Measurements from ENCODE around the gene DGLUCY. TPM values are rescaled to one million over a fixed set of nuclear protein-coding genes. Genes with fewer than 3 reads are reported as not detected.

The DGLUCY gene
- total RNA-seq, 1 experiment from 2014 or later, result 67.0 TPM

GRCh38 chr14:91253795-91254323 is 140.0 kb downstream of the DGLUCY start:
- POLR2A ChIA-PET, result no interaction called here
- intact Hi-C loops (cut with micrococcal nuclease), result no loop called here

DNA sequence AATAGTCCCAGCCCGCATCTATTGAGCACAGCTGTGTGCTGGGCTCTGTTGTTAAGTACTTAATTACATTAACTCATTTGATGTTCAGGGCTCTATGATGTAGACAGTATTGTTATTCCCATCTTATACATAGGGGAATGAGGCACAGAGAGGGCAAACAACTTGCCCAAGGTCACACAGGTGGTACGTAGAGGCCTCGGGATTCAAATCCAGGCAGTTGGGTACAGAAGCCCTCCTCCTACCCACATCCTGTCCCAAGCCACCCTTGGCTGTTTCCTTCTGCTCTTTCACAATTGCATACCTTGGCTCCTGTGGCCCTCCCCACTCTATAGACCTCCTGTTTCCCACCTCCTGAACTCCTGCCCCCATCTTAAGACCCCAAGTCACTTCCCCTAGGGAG is 140.6 kb downstream of the DGLUCY start:
- ChIA-PET RAD21 (ENCODE audit: low non-redundant PET in 1 of 2, low total read pairs in 2 of 2, uncharacterized antibody in 2 of 2, unreplicated experiment in 2 of 2) (no interaction called here), CTCF (no interaction called here), POLR2A (no interaction called here)
- Histone ChIP-seq H4K20me1 (ENCODE audit: insufficient read depth) (no peaks in the 10 kb centered on the region), H3K4me3 (replicated peaks in 1 of 2; ENCODE audit: low read depth in 1 of 2, low read length in 2 of 2) (no peak overlapping the region), H3K36me3 (ENCODE audit: control insufficient read depth in 1 of 2, insufficient read depth in 2 of 2, low read length in 2 of 2) (no peaks in the 10 kb centered on the region), H3K9me2 (ENCODE audit: insufficient read depth) (no peaks in the 10 kb centered on the region), H3K4me2 (ENCODE audit: low read length) (no peak overlapping the region), H2AFZ (ENCODE audit: low read depth, low read length, poor library complexity, severe bottlenecking) (no peak overlapping the region), H3K9ac (ENCODE audit: low read length) (no peak overlapping the region), H3K4me1 (ENCODE audit: control insufficient read depth in 1 of 2, insufficient read depth in 2 of 2, low read length in 2 of 2) (peaks cover 8 to 12% of the 10 kb centered on the region in 2 experiments; a peak in 2 of 4 replicates), H3K27ac (ENCODE audit: low read depth, low read length) (no peak overlapping the region), H3K27me3 (ENCODE audit: insufficient read depth, low read length) (no peaks in the 10 kb centered on the region), H3K9me3 (ENCODE audit: control insufficient read depth in 1 of 2, insufficient read depth in 1 of 2, low read depth in 1 of 2, low read length in 2 of 2) (no peaks in the 10 kb centered on the region), H3K79me2 (ENCODE audit: insufficient read depth, low read length) (no peaks in the 10 kb centered on the region)
- intact Hi-C loops (cut with micrococcal nuclease), result no loop called here
- DNase-seq (ENCODE audit: low read depth, low spot score) (no peak), ATAC-seq (no peak)
- no TSS peak for BruUV-seq (replicated peaks)
- TF ChIP-seq POLR2AphosphoS5 (IDR thresholded peaks at IDR 0.05; ENCODE audit: low read depth, low read length) (no peak), JUND (IDR thresholded peaks at IDR 0.05) (no peak), FOSL1 (IDR thresholded peaks at IDR 0.05; ENCODE audit: low read depth) (no peak), CTCF (IDR thresholded peaks at IDR 0.05 in 2 of 3, conservative IDR thresholded peaks at IDR 0.05 in 1 of 3; ENCODE audit: borderline replicate concordance in 1 of 3, insufficient read depth in 1 of 3, low read depth in 2 of 3, low read length in 2 of 3) (no peak), ZNF274 (IDR thresholded peaks at IDR 0.05; ENCODE audit: low read depth, low read length) (no peak), ATF3 (IDR thresholded peaks at IDR 0.05) (no peak), RAD21 (IDR thresholded peaks at IDR 0.05; ENCODE audit: low read depth) (no peak), EGR1 (IDR thresholded peaks at IDR 0.05; ENCODE audit: low read depth) (no peak)
- TF ChIP-seq, protein P1, sequence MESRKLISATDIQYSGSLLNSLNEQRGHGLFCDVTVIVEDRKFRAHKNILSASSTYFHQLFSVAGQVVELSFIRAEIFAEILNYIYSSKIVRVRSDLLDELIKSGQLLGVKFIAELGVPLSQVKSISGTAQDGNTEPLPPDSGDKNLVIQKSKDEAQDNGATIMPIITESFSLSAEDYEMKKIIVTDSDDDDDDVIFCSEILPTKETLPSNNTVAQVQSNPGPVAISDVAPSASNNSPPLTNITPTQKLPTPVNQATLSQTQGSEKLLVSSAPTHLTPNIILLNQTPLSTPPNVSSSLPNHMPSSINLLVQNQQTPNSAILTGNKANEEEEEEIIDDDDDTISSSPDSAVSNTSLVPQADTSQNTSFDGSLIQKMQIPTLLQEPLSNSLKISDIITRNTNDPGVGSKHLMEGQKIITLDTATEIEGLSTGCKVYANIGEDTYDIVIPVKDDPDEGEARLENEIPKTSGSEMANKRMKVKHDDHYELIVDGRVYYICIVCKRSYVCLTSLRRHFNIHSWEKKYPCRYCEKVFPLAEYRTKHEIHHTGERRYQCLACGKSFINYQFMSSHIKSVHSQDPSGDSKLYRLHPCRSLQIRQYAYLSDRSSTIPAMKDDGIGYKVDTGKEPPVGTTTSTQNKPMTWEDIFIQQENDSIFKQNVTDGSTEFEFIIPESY (IDR thresholded peaks at IDR 0.05; ENCODE audit: extremely low read depth, insufficient replicate concordance, low read length), result no peak
- TF ChIP-seq, protein P2, sequence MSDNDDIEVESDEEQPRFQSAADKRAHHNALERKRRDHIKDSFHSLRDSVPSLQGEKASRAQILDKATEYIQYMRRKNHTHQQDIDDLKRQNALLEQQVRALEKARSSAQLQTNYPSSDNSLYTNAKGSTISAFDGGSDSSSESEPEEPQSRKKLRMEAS (IDR thresholded peaks at IDR 0.05), result no peak

More at GRCh38 chr14:91253795-91254323, 140.0 kb downstream of the DGLUCY start:
- Histone ChIP-seq H3K27ac (ENCODE audit: low read depth, low read length) (no peak overlapping the region), H3K9me3 (ENCODE audit: control insufficient read depth in 1 of 2, insufficient read depth in 1 of 2, low read depth in 1 of 2, low read length in 2 of 2) (no peaks in the 10 kb centered on the region), H4K20me1 (ENCODE audit: insufficient read depth) (no peaks in the 10 kb centered on the region), H3K9me2 (ENCODE audit: insufficient read depth) (no peaks in the 10 kb centered on the region), H3K27me3 (ENCODE audit: insufficient read depth, low read length) (no peaks in the 10 kb centered on the region), H2AFZ (ENCODE audit: low read depth, low read length, poor library complexity, severe bottlenecking) (no peak overlapping the region), H3K9ac (ENCODE audit: low read length) (no peak overlapping the region), H3K4me1 (ENCODE audit: control insufficient read depth in 1 of 2, insufficient read depth in 2 of 2, low read length in 2 of 2) (peaks cover 8 to 12% of the 10 kb centered on the region in 2 experiments; a peak in 2 of 4 replicates), H3K79me2 (ENCODE audit: insufficient read depth, low read length) (no peaks in the 10 kb centered on the region), H3K4me3 (replicated peaks in 1 of 2; ENCODE audit: low read depth in 1 of 2, low read length in 2 of 2) (no peak overlapping the region), H3K4me2 (ENCODE audit: low read length) (peak overlapping the region; percentile 37), H3K36me3 (ENCODE audit: control insufficient read depth in 1 of 2, insufficient read depth in 2 of 2, low read length in 2 of 2) (no peaks in the 10 kb centered on the region)
- CTCF ChIA-PET, result no interaction called here
- TF ChIP-seq ZNF274 (IDR thresholded peaks at IDR 0.05; ENCODE audit: low read depth, low read length) (no peak), ZFX (IDR thresholded peaks at IDR 0.05) (no peak), RAD21 (IDR thresholded peaks at IDR 0.05; ENCODE audit: low read depth) (no peak), ATF3 (IDR thresholded peaks at IDR 0.05) (no peak)
- RAD21 ChIA-PET (ENCODE audit: low non-redundant PET in 1 of 2, low total read pairs in 2 of 2, uncharacterized antibody in 2 of 2, unreplicated experiment in 2 of 2), result no interaction called here
- no TSS peak for BruUV-seq (replicated peaks)
- ATAC-seq (no peak; the same call in 1 of the 2 replicates), DNase-seq (ENCODE audit: low read depth, low spot score) (no peak)
